ENCODE results near the gene ARHGEF33.

DNA sequence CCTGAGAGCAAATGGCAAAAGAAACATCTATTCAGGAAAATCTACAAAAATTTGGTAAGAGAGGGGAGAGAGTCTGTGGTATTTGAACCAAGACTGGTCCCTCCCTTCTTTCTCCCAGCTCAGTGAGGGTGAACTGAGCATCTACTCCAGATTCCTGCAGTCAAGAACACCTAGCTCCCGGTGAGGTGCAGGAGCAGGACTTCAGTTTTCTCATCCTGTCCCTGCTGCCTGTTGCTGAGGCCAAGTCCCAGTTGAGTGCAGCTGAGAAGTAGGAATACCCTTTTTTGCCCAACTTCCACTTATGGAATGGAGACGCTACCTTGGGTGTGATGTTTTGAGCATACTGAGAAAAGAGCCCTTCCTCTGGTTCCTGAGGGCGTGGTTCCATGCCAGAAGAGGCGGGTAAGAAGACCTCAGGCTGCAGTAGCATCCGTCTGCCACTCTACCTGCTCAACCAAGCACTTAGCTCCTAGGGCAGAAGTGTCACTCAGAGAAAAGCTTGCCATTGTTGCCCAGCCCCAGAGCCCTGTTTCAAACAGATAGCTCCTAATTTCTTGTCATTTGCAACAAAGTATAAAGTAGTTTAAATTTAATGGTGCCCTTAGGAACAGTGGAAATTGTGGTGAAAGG lies 118.3 kb downstream of the ARHGEF33 start:
- no peak for TF ChIP-seq CTBP1 (IDR thresholded peaks at IDR 0.05; ENCODE audit: borderline replicate concordance)
- TF ChIP-seq ZNF384 (IDR thresholded peaks at IDR 0.05): no peak
- TF ChIP-seq FOXA1 (IDR thresholded peaks at IDR 0.05): no peak
- TF ChIP-seq HDGF (IDR thresholded peaks at IDR 0.05; ENCODE audit: borderline replicate concordance): no peak

Data from HEK293T (cell line).